ENCODE data around the gene CHD6.

DNA sequence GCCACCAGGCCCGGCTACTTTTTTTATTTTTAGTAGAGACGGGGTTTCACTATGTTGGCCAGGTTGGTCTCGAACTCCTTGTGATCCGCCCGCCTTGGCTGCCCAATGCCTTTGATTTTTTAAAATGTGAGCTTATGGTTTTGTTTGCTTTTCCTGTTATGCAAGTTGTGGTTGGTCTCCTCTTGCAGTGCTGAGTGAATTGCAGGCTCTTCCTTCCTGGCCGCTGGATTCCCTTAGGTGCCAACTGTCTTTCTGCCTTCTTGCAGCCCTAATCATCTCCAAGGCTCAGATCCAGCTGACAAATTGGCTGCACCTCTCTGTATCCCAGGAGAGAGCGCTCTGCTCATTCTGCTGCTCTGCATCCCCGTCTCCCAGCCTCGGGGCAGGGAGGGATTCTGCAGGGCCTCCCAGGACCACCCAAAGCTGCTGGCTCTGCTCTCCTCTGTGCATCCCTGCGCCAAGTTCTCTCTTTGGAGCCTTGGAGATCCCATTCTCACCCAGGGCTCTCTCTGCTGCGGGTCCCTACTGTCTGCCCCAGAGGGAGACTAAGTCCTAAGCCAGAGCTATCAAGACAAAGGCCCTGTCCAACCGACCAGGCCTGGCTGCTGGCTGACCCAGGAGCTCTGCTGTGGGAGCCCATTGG, 237.5 kb downstream of the CHD6 start:
- no peak for TF ChIP-seq CTCF (conservative IDR thresholded peaks at IDR 0.05; ENCODE audit: low read length)
- no peak for TF ChIP-seq EZH2phosphoT487 (IDR thresholded peaks at IDR 0.05; ENCODE audit: borderline replicate concordance, low read depth, low read length)

All from OCI-LY7 (cell line).